Measurements from ENCODE around the gene GUCY1A2.

GUCY1A2 gene

GRCh38 chr11:106733635-106734034, 284.6 kb downstream of the GUCY1A2 start:
- no peak for DNase-seq (ENCODE audit: low read depth)

DNA sequence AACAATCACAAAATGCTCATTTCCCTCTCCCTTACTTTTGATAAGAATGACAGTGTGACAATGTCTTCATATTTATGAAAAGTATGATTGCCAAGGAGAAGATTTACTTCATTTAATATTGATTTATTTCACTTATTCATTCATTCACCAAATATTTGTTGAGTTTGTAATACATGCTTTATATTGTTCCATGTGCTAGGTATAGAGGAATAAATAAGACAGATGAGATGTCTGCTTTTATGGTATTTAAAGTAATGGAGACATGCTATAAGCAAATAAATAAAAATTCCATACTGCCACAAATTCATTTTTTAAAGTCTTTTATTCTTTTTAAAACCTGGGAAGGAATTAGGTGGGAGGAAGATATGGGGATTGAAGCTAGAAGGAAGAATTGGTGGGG, 289.4 kb downstream of the GUCY1A2 start:
- no peak for DNase-seq (ENCODE audit: low read depth)

DNA sequence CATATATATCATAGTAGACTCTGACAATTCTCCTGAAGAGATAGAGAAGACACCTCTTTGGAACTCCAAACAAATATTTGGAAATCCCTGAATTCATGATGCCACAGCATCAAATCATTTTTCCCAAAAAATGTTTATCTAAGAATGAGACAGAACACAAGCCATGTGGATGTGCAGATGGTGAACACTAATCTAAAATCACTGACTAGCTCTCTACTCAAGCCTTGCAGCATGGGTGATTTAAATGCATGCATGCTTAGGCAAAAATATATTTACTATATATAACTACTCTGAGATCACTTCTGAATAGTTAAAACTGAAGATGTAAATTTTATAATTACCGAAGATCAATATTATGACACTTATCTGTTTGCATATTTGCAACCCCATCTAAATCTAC, 289.9 kb downstream of the GUCY1A2 start:
- DNase-seq (ENCODE audit: low read depth): no peak

GRCh38 chr11:106727256-106727655, 291.0 kb downstream of the GUCY1A2 start:
- DNase-seq (ENCODE audit: low read depth): no peak

DNA sequence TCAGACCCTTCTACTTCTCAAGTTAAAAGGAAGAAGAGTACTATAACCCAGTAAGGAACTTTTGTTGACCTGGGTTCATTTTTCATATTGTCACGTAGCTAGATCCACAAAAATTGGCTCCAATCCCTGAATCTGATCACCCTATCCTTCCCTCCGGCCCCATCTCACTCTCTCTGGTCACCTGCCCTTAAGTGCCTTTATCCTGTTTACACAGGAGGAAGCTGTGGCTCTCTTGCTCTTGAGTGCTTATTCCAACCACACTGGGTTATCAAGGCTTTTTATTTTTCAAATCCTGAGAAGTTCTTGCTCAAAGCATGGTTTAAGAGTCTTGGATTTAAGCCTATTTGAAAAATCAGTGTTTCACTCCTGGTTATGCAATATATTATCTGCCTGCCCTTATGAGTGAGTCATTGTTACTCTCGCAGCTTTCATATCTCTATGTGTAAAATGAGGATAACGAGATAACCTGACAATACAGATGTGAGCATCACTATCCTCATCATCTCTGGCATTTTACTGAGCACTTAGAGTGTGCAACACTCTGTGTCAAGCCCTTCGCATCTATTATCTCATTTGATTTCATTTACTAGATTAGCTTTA, 293.9 kb downstream of the GUCY1A2 start:
- peak; percentile 5 for DNase-seq (ENCODE audit: low read depth)

- no peak for DNase-seq (ENCODE audit: low read depth)
Measured at GRCh38 chr11:106723071-106723470, 295.2 kb downstream of the GUCY1A2 start.

DNA sequence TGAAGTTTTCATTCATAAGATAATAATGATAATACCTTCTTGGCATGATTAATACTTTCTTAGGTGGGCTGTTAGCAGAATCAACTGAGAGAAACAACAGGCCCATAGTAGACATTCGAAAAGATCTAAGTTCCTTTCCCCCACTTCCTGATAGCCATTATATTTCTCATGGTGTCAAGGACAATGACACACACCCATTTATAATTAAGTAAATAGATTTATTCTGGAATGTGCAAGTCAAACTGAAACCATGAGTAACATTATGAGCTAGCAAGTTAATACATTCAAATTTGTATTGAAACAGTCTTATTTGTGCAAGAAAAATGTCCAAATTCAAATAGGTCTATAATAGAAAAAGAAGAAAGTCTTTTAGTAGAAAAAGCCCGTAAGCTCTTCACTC, 301.1 kb downstream of the GUCY1A2 start:
- no peak for DNase-seq (ENCODE audit: low read depth)

- peak; percentile 33 for DNase-seq (ENCODE audit: low read depth)
Measured at GRCh38 chr11:106714199-106714598, 304.1 kb downstream of the GUCY1A2 start.

- DNase-seq (ENCODE audit: low read depth): no peak
Measured at GRCh38 chr11:106708348-106708747, 309.9 kb downstream of the GUCY1A2 start.

GRCh38 chr11:106706355-106706754, 311.9 kb downstream of the GUCY1A2 start:
- peak; percentile 44 for DNase-seq (ENCODE audit: low read depth)

DNA sequence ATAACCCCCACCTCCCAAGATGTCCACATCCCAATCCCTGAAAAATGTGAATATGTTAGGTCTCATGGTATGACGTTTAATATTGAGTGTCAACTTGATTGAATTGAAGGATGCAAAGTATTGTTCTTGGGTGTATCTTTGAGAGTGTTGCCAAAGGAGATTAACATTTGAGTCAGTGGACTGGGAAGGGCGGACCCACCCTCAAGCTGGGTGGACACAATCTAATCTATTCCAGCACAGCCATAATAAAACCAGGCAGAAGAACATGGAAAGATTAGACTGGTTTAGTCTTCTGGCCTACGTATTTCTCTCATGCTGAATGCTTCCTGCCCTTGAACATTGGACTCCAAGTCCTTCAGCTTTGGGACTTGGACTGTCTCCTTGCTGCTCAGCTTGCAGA, 315.5 kb downstream of the GUCY1A2 start:
- no peak for DNase-seq (ENCODE audit: low read depth)

DNA sequence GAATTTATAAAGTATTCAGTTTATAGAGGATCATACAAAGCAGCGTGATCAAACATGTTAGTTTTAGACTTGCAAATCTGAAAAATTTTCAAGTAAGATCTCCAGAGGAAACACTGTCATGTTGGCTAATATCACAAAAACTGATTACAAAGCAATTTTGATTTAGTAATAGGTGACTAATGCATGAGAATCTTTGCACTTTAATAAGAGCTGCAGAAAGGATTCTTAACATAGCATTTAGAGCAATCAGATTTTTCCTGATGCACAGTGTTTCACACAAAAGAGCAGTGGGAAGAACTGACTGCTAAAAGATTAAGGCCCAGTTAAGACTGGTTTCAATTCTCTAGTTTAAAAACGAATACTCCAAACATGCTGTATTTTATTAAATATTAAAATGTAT, 321.2 kb downstream of the GUCY1A2 start:
- DNase-seq (ENCODE audit: low read depth): peak; percentile 47

DNA sequence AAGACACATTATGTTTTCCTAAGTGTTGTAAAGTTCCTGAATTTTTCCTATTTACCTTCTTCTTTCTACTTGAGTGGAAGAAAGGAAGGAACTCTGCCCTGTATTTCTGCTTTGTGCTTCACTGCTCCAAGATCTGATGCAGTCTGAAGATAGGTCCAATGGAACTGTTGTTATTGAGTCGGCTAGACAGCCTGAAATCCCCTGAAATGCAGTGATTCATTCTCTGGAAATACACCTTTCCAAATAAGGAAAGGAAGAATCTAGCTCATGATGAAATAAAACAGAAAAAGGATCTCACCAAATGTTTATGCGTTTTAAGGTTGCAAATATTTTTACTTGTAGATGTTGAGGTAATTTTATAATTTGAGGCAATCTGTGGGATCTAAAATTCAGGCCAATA, 322.8 kb downstream of the GUCY1A2 start:
- DNase-seq (ENCODE audit: low read depth): peak; percentile 16

- DNase-seq (ENCODE audit: low read depth): no peak
Measured at GRCh38 chr11:106694501-106694900, 323.8 kb downstream of the GUCY1A2 start.

DNA sequence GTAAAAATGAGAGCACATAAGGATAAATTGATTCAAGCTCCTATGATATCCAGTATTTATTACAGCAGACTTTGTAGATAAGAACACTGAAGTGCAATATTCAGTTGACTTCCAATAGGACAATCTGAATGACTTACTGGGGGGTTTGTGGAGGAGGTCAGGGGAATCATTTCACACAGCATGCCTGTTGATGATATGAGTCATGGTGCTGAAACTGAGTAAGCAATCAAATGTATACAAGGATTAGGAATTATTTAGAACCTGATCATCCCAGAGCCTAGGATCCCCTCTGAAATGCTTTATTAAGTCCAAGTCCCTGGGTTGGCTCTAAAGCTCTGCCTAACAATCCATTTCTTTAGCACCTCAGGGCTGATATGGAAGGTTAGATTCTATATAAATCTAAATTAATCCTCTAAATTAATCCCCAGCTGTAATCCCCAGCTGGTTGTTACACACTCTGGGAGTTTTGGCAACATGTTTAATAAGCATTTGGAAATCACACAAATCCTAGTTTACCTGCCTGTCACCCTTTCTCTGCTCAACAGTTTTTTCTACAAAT, 326.4 kb downstream of the GUCY1A2 start:
- no peak for DNase-seq (ENCODE audit: low read depth)

DNA sequence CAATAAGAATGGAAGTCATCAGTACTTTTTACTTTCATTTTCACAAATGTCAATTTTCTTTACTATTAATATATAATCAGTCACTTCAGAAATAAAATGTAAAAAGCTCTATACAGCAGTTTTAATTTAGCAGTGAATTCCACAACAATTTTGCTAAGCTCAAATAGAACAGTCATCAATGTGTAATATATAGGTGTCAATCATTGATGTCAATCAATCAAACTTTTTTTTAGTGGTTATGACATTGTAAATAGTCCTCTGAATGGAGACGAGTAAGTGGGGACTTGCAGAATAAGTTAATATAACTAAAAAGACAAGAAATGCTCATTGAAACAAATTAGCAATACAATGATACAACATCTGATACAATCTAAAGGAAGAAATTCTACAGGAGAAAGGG, 327.4 kb downstream of the GUCY1A2 start:
- DNase-seq (ENCODE audit: low read depth): no peak

DNA sequence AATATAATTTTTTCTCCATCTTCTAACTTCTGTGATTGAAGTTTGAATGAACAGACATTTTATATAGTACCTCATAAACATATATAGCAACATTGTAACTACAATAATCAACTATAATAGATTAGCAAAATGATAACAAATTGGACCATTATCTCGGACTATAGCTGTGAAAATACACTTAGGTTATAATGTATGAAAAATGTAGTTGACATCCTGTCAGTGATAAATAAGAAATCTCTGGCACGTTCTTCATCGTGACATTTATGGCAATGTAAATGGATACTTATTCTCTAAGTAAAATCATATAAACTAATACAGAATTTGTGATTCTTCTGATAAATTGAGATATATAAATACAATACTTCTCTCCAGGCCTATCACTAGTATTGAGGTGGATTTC, 333.3 kb downstream of the GUCY1A2 start:
- DNase-seq (ENCODE audit: low read depth): no peak

GRCh38 chr11:106683435-106683834, 334.8 kb downstream of the GUCY1A2 start:
- DNase-seq (ENCODE audit: low read depth): no peak

- DNase-seq (ENCODE audit: low read depth): no peak
Measured at GRCh38 chr11:106681435-106681834, 336.8 kb downstream of the GUCY1A2 start.

GRCh38 chr11:106679581-106679980, 338.7 kb downstream of the GUCY1A2 start:
- no peak for DNase-seq (ENCODE audit: low read depth)

DNA sequence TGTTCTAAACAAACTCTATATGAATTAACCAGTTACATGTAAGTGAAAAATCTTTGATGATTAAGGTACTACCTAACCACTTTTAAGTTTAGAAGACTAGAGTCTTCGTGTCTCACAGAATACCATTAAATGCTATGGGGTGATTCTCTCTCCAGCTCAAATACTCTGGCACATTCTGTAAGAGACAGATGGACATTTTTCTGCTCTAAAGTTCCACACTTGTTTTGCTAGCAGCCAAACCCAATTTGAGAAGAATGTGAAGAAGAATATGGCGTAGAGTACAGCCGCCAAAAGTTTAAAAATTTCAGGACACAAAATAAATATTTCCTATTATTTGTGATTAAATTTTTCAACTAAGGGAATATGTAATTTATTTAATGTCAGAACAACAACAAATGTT, 339.1 kb downstream of the GUCY1A2 start:
- no peak for DNase-seq (ENCODE audit: low read depth)

DNA sequence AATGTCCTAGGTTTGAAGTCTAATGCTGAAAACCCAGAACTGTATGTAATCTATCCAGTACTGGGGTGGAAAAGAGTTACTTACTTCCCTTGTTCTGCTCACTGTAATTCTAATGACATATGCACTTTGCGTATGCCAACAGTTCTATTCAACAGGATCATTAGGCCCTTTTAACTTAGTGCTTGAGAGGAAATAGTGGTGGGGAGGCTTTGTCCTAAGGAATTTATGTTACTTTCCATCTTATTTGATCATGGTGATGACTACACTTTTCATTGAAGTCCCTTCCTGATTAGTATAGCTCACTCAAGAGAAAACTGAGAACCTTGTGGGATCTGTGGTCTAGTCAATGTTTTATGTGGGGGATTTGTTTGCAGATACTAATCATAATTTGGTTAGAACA, 348.2 kb downstream of the GUCY1A2 start:
- no peak for DNase-seq (ENCODE audit: low read depth)

GRCh38 chr11:106668147-106668546, 350.1 kb downstream of the GUCY1A2 start:
- peak; percentile 22 for DNase-seq (ENCODE audit: low read depth)

DNA sequence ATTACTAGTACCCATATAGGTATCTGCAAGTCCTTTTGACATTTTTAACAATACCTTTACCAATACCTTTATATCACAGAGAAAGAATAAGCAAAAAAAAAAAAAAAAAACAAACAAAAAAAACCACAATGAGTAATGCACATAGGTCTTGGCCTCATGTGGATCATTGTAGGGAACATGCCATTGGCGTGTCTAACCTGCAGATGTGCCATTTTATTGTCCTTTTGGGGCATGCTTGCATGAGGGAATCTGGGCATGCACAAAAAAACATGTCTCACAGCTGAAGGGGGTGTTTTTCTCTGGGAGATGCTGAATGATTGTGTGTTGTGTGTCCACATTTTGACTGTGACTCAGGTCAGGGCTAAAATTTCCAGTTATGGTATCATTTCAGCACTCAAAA, 361.6 kb downstream of the GUCY1A2 start:
- DNase-seq (ENCODE audit: low read depth): no peak
